Measurements from ENCODE around the gene NOL3. TPM values are rescaled to one million over a fixed set of nuclear protein-coding genes. Genes with fewer than 3 reads are reported as not detected.
A peak's percentile ranks its signal among the peaks of the same experiment; 100 is the strongest.

The NOL3 gene
- total and polyA plus RNA-seq, 2 of the 13 experiments (the other 11 are each of a cell fraction or from before 2014, with no cell fraction given) = 5.7 to 20.5 TPM

GRCh38 chr16:67173808-67174705 is 3.7 kb downstream of the NOL3 start (continued):
- TF ChIP-seq SPEN (CRISPR knock-in tag; IDR thresholded peaks at IDR 0.05; ENCODE audit: low read depth) (peak; percentile 93), FOSL1 (CRISPR knock-in tag; IDR thresholded peaks at IDR 0.05; ENCODE audit: borderline replicate concordance) (no peak), NR0B2 (CRISPR knock-in tag; IDR thresholded peaks at IDR 0.05) (peak; percentile 88), PAX8 (CRISPR knock-in tag; IDR thresholded peaks at IDR 0.05; ENCODE audit: borderline replicate concordance) (no peak), MTA3 (CRISPR knock-in tag; IDR thresholded peaks at IDR 0.05) (no peak), HDAC2 (CRISPR knock-in tag; IDR thresholded peaks at IDR 0.05) (peak; percentile 93; the same call in 1 of the 2 replicates), ZNF615 (CRISPR knock-in tag; IDR thresholded peaks at IDR 0.05; ENCODE audit: borderline replicate concordance) (no peak), MAF1 (CRISPR knock-in tag; IDR thresholded peaks at IDR 0.05; ENCODE audit: borderline replicate concordance) (no peak), TIGD3 (CRISPR knock-in tag; IDR thresholded peaks at IDR 0.05; ENCODE audit: borderline replicate concordance) (peak; percentile 93; the same call in 1 of the 2 replicates), RAD51 (IDR thresholded peaks at IDR 0.05; ENCODE audit: borderline replicate concordance) (no peak), HNRNPUL1 (IDR thresholded peaks at IDR 0.05; ENCODE audit: low read depth, low read length) (no peak), ZMAT3 (CRISPR knock-in tag; conservative IDR thresholded peaks at IDR 0.05) (peak; percentile 91), ZNF276 (CRISPR knock-in tag; IDR thresholded peaks at IDR 0.05; ENCODE audit: low read depth) (0 out of 2 replicates have a peak, but pooled peaks have one; percentile 63)
